ENCODE data around the gene HDAC9. TPM values are rescaled to one million over a fixed set of nuclear protein-coding genes. Genes with fewer than 3 reads are reported as not detected.

HDAC9 gene
- total and polyA plus RNA-seq, 2 of the 13 experiments (the other 11 are each of a cell fraction or from before 2014, with no cell fraction given): 0.05 to 0.07 TPM

GRCh38 chr7:18455606-18456005 is 39.9 kb upstream of the HDAC9 start:
- POLR2A ChIA-PET: no interaction called here
- no TSS peak for BruUV-seq (replicated peaks)
- Histone ChIP-seq H3K79me2 (ENCODE audit: insufficient read depth, low read length) (no peaks in the 10 kb centered on the region), H3K27me3 (ENCODE audit: control insufficient read depth in 1 of 2, insufficient read depth in 2 of 2, low read length in 2 of 2) (no peaks in the 10 kb centered on the region), H3K27ac (ENCODE audit: extremely low read length, insufficient read depth, low read length) (no peak overlapping the region), H3K9ac (ENCODE audit: insufficient read depth, low read depth, low read length) (no peak overlapping the region), H3K4me3 (replicated peaks in 1 of 3; ENCODE audit: insufficient read depth in 1 of 3, low read depth in 2 of 3, low read length in 3 of 3) (no peak overlapping the region), H3K4me1 (ENCODE audit: insufficient read depth, low read length) (no peaks in the 10 kb centered on the region), H2AFZ (ENCODE audit: low read length) (no peak overlapping the region), H3K36me3 (replicated peaks in 1 of 2; ENCODE audit: control insufficient read depth in 1 of 2, insufficient read depth in 2 of 2, low read length in 2 of 2) (no peaks in the 10 kb centered on the region), H3K9me3 (ENCODE audit: low read length) (no peaks in the 10 kb centered on the region), H4K20me1 (ENCODE audit: insufficient read depth, low read length) (no peaks in the 10 kb centered on the region), H3K4me2 (ENCODE audit: low read depth, low read length) (no peak overlapping the region)
- FAIRE-seq: no peak
- no peak for DNase-seq (ENCODE audit: low spot score)
- ATAC-seq: no peak
- in situ Hi-C loops (cut with HindIII; ENCODE audit: extremely low pct_ligation_motif_present, low pct_unique_long_range_greater_than_20kb) (no loop called here), intact Hi-C loops (cut with micrococcal nuclease; ENCODE audit: unreplicated experiment) (no loop called here)
- CTCF ChIA-PET (ENCODE audit: low intra/inter-chr PET ratio, low total read pairs): no interaction called here
- TF ChIP-seq TGIF2 (CRISPR knock-in tag; IDR thresholded peaks at IDR 0.05) (no peak), CREBL2 (CRISPR knock-in tag; IDR thresholded peaks at IDR 0.05; ENCODE audit: borderline replicate concordance) (no peak), PLSCR1 (CRISPR knock-in tag; IDR thresholded peaks at IDR 0.05; ENCODE audit: borderline replicate concordance) (no peak), ZNF597 (CRISPR knock-in tag; IDR thresholded peaks at IDR 0.05) (no peak), CSRNP1 (CRISPR knock-in tag; IDR thresholded peaks at IDR 0.05) (no peak), DNMT1 (CRISPR knock-in tag; IDR thresholded peaks at IDR 0.05) (no peak), ZBTB8A (CRISPR knock-in tag; IDR thresholded peaks at IDR 0.05; ENCODE audit: borderline replicate concordance, low read depth) (no peak), SP1 (IDR thresholded peaks at IDR 0.05) (no peak), SP1 (CRISPR knock-in tag; IDR thresholded peaks at IDR 0.05) (no peak), NR1H2 (CRISPR knock-in tag; IDR thresholded peaks at IDR 0.05; ENCODE audit: borderline replicate concordance, low read depth) (no peak), KLF13 (CRISPR knock-in tag; IDR thresholded peaks at IDR 0.05) (no peak), CENPT (CRISPR knock-in tag; IDR thresholded peaks at IDR 0.05; ENCODE audit: low read depth) (no peak), ZNF407 (CRISPR knock-in tag; IDR thresholded peaks at IDR 0.05; ENCODE audit: not compliant biosample characterization) (no peak), NPAS2 (CRISPR knock-in tag; IDR thresholded peaks at IDR 0.05; ENCODE audit: borderline replicate concordance) (no peak)
